Vagina (tissue), 2 donors: Measurements from ENCODE around the gene CNTRL.

ENCODE experiments used
- CTCF ChIP-seq, 3 experiments: fragments of 450-650 bp in 2 of 3; fragments of 200-600 bp in 1 of 3; sonication (generic) in 1 of 3; IDR thresholded peaks; one replicate each; pipeline ENCODE4 v1.5.1; 2017 to 2019; ENCODE audit warnings: antibody characterized with exemption in 3 of 3, mild to moderate bottlenecking in 2 of 3, moderate library complexity in 2 of 3
- POLR2A ChIP-seq, 2 donors: fragments of 450-650 bp; IDR thresholded peaks; one replicate each; pipeline ENCODE4 v1.6.1; 2017; ENCODE audit warnings: antibody characterized with exemption in 2 of 2, mild to moderate bottlenecking in 2 of 2, moderate library complexity in 2 of 2
- POLR2AphosphoS5 ChIP-seq, 2 donors: sonication (generic); formaldehyde crosslinking; IDR thresholded peaks; one replicate each; pipeline ENCODE4 v1.9.0; 2017; ENCODE audit warnings: antibody characterized with exemption in 2 of 2, mild to moderate bottlenecking in 2 of 2, low read depth in 1 of 2; ENCODE audit not compliant: insufficient read depth in 1 of 2

- no peak for TF ChIP-seq CTCF (IDR thresholded peaks at IDR 0.05)
- TF ChIP-seq POLR2A (IDR thresholded peaks at IDR 0.05), result no peak
- no peak for TF ChIP-seq POLR2AphosphoS5 (IDR thresholded peaks at IDR 0.05; ENCODE audit: insufficient read depth in 1 of 2, low read depth in 1 of 2)
These were observed 78.9 kb downstream of the CNTRL start for GRCh38 chr9:121153642-121154041.
